Esophagus (tissue), 2 donors: ENCODE data around the gene EEF1AKMT1. TPM values are rescaled to one million over a fixed set of nuclear protein-coding genes. Genes with fewer than 3 reads are reported as not detected.
"Not testable (repeated sequence)": the region's sequence is repeated elsewhere in the genome, so short reads cannot be mapped to it uniquely, and the experiment has no call there.

Source experiments
- H3K27ac ChIP-seq, 2 donors: one replicate each; pipeline ENCODE4 v1.5.1; 2013; ENCODE audit warnings: low read depth in 2 of 2, mild to moderate bottlenecking in 2 of 2, inconsistent platforms in 1 of 2, low read length in 1 of 2, moderate library complexity in 1 of 2
- H3K27me3 ChIP-seq, 2 donors: one replicate each; pipeline ENCODE4 v1.6.1; 2013; ENCODE audit warnings: low read length in 2 of 2, control low read depth in 1 of 2, mild to moderate bottlenecking in 1 of 2; ENCODE audit not compliant: insufficient read depth in 2 of 2, control insufficient read depth in 1 of 2
- H3K36me3 ChIP-seq, 2 donors: one replicate each; pipeline ENCODE4 v1.6.1; 2013; ENCODE audit warnings: low read length in 1 of 2; ENCODE audit not compliant: control insufficient read depth in 2 of 2, insufficient read depth in 2 of 2
- H3K4me1 ChIP-seq, 2 donors: one replicate each; pipeline ENCODE4 v1.6.1; 2013; ENCODE audit warnings: low read length in 1 of 2; ENCODE audit not compliant: control insufficient read depth in 2 of 2, insufficient read depth in 2 of 2
- H3K4me3 ChIP-seq, 2 donors: one replicate each; pipeline ENCODE4 v1.5.1; 2013; ENCODE audit warnings: low read length in 2 of 2, mild to moderate bottlenecking in 2 of 2, low read depth in 1 of 2, moderate library complexity in 1 of 2
- H3K9me3 ChIP-seq, 2 donors: one replicate each; pipeline ENCODE4 v1.6.1; 2013; ENCODE audit warnings: mild to moderate bottlenecking in 2 of 2, low read depth in 1 of 2, low read length in 1 of 2, moderate library complexity in 1 of 2; ENCODE audit not compliant: control insufficient read depth in 2 of 2, insufficient read depth in 1 of 2
- WGBS, 2 donors: extraction: QIAGEN DNeasy Blood & Tissue Kit; methylation state at CpG; one replicate each; pipeline ENCODE4 v1.1.7; 2013; 5-methylcytosine and 5-hydroxymethylcytosine counted together
- polyA plus RNA-seq, 2 donors: library from polyadenylated mRNA; stranded (reverse); fragments of 200-250 nt; gene quantifications; one replicate each; pipeline ENCODE4 v1.2.3, GENCODE V29; 2013
- donor health status: healthy with polysubstance abuse.
- donor health status: Bipolar disorder and iron deficiency.

EEF1AKMT1 gene
- polyA plus RNA-seq, 2 donors: 4.3 to 5.3 TPM

DNA sequence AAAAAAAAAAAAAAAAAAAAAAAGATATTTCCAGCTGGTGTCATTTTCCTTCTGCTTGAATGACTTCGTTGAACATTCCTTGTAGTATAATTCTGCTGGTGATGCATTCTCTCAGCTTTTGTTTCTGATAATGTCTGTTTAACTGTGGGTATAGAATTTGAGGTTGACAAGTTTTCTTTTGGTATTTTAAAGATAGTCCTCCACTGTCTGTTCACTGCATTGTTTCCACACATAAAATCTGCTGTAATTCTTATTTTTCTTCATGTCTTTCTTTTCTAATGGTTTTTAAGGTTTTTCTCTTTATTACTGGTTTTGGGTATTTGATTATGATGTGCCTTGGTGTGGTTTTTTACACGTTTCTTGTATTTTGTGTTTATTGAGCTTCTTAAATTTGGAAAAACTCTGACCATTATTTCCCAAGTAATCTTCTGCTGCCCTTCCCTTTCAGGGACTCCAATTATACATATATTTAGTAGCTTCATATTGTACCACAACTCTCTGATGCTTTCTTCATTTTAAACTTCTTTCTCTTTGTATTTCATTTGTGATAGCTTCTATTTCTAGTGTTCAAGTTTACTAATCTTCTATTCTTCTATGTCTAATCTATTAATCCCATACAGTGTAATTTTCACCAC, 6.3 kb downstream of the EEF1AKMT1 start:
- Histone ChIP-seq H3K27ac (no peak overlapping the region), H3K4me3 (no peak overlapping the region), H3K4me1 (peaks cover 0 to 2% of the 10 kb centered on the region in 2 donors), H3K27me3 (no peaks in the 10 kb centered on the region), H3K36me3 (no peaks in the 10 kb centered on the region), H3K9me3 (peaks cover 0 to 2% of the 10 kb centered on the region in 2 donors)
- WGBS, 2 donors: 90 to 94% methylated on average over 2 of the region's 2 CpGs

DNA sequence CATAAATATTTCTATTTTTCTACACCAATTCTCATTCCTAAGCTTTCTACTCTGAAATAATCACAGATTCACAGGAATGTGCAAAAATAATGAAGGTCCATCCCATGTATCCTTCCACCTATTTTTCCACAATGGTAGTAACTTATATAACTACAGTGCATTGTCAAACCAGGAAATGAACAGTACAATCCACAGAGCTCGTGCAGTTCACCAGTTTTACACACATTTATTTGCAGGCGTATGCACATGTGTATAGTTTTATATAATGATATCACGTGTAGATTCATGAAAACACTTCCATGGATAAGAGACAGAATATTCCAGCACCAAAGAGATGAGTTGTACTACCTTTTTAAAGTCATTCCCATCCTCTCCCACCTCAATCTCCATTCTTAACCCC, 12.9 kb downstream of the EEF1AKMT1 start:
- Histone ChIP-seq H3K4me1 (no peaks in the 10 kb centered on the region), H3K4me3 (no peak overlapping the region), H3K27me3 (no peaks in the 10 kb centered on the region), H3K27ac (no peak overlapping the region), H3K9me3 (peaks cover 0 to 2% of the 10 kb centered on the region in 2 donors), H3K36me3 (no peaks in the 10 kb centered on the region)
- WGBS, 2 donors: 78 to 81% methylated on average over 3 of the region's 3 CpGs

DNA sequence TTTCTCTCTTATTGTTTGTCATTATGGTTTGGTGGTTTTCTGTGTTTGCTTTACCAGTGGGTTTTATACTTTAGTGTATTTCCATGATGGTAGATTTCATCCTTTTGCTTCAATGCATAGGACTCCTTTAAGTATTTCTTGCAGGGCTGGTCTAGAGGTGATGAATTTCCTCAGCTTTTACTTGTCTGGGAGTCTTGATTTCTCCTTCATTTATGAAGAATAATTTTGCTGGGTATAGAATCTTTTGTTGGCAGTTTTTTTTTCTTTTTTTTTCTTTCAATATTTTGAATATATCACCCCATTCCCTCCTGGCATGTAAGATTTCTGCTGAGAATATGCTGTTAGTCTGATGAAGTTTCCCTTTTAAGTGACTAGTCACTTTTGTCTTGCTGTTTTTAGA, 19.8 kb downstream of the EEF1AKMT1 start:
- Histone ChIP-seq H3K27me3 (no peaks in the 10 kb centered on the region), H3K36me3 (peaks cover 0 to 4% of the 10 kb centered on the region in 2 donors), H3K9me3 (peaks cover 0 to 2% of the 10 kb centered on the region in 2 donors), H3K27ac (no peak overlapping the region), H3K4me3 (no peak overlapping the region), H3K4me1 (no peaks in the 10 kb centered on the region)

DNA sequence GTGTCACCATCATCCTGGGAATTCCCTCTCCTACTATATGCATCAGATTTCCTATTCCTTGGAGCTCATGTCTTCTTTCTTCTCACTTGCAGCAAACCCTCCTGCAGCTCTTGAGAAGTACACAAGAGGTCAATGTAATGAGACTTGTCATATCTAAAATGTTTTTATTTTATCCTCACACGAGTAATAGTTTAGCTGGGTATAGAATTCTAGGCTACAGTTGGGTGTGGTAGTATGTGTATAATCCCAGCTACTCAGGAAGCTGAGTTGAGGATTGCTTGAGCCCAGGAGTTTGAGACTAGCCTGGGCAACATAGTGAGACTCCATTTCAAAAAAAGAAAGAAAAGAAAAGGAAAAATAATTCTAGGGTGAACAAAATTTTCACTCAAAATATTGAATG, 24.4 kb downstream of the EEF1AKMT1 start:
- H3K36me3 ChIP-seq: no peaks in the 10 kb centered on the region
- no peaks in the 10 kb centered on the region for H3K9me3 ChIP-seq
- no peaks in the 10 kb centered on the region for H3K27me3 ChIP-seq
- H3K27ac ChIP-seq: no peak overlapping the region
- H3K4me1 ChIP-seq: no peaks in the 10 kb centered on the region
- 92 to 95% methylated on average over 1 of the region's 1 CpG for WGBS, 2 donors
- no peak overlapping the region for H3K4me3 ChIP-seq

DNA sequence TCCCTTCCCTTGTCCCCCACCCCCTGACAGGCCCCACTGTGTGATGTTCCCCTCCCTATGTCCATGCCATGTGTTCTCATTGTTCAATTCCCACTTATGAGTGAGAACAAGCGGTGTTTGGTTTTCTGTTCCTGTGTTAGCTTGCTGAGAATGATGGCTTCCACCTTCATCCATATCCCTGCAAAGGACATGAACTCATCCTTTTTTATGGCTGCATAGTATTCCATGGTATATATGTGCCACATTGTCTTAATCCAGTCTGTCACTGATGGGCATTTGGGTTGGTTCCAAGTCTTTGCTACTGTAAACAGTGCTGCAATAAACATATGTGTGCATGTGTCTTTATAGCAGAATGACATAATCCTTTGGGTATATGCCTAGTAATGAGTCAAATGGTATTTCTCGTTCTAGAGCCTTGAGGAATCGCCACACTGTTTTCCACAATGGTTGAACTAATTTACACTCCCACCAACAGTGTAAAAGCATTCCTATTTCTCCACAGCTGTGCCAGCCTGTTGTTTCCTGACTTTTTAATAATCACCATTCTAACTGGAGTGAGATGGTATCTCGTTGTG, 29.8 kb downstream of the EEF1AKMT1 start:
- H3K27me3 ChIP-seq, H3K9me3 ChIP-seq, H3K27ac ChIP-seq, H3K4me3 ChIP-seq, H3K36me3 ChIP-seq, H3K4me1 ChIP-seq: not testable (repeated sequence)
- 88% methylated on average over 4 of the region's 4 CpGs for WGBS, 2 donors

DNA sequence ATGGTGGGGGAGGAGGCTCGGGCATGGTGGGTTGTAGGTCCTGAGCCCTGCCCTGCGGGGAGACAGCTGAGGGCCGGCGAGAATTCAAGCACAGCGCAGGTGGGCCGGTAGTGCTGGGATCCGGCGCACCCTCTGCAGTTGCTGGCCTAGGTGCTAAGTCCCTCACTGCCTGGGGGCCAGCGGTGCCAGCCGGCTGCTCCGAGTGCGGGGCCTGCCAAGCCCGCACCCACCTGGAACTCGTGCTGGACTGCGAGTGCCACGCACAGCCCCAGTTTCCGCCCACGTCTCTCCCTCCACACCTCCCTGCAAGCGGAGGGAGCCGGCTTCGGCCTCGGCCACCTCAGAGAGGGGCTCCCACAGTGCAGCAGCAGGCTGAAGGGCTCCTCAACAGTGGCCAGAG, 33.7 kb downstream of the EEF1AKMT1 start:
- Histone ChIP-seq H3K9me3 (peaks cover 2 to 3% of the 10 kb centered on the region in 2 donors), H3K27ac (no peak overlapping the region), H3K36me3 (no peaks in the 10 kb centered on the region), H3K4me1 (no peaks in the 10 kb centered on the region), H3K27me3 (no peaks in the 10 kb centered on the region), H3K4me3 (no peak overlapping the region)
- 97 to 98% methylated on average over 22 of the region's 22 CpGs for WGBS, 2 donors

DNA sequence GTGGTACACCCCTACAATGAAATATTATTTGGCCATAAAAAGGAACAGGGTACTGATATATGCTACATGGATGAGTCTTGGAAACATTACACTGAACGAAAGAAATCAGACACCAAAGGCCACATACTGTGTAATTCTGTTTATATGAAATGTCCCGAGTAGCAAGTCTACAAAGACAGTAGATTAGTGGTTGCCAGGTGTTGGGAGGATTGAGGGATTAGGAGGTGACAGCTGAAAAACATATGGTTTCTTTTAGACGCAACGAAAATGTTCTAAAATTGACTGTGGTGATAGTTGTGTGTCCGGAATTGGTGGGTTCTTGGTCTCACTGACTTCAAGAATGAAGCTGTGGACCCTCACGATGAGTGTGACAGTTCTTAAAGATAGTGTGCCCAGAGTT, 35.1 kb downstream of the EEF1AKMT1 start:
- Histone ChIP-seq H3K4me1 (no peaks in the 10 kb centered on the region), H3K36me3 (no peaks in the 10 kb centered on the region), H3K4me3 (no peak overlapping the region), H3K27me3 (no peaks in the 10 kb centered on the region), H3K27ac (no peak overlapping the region), H3K9me3 (peaks cover 2 to 3% of the 10 kb centered on the region in 2 donors)
- 83 to 92% methylated on average over 6 of the region's 6 CpGs for WGBS, 2 donors

DNA sequence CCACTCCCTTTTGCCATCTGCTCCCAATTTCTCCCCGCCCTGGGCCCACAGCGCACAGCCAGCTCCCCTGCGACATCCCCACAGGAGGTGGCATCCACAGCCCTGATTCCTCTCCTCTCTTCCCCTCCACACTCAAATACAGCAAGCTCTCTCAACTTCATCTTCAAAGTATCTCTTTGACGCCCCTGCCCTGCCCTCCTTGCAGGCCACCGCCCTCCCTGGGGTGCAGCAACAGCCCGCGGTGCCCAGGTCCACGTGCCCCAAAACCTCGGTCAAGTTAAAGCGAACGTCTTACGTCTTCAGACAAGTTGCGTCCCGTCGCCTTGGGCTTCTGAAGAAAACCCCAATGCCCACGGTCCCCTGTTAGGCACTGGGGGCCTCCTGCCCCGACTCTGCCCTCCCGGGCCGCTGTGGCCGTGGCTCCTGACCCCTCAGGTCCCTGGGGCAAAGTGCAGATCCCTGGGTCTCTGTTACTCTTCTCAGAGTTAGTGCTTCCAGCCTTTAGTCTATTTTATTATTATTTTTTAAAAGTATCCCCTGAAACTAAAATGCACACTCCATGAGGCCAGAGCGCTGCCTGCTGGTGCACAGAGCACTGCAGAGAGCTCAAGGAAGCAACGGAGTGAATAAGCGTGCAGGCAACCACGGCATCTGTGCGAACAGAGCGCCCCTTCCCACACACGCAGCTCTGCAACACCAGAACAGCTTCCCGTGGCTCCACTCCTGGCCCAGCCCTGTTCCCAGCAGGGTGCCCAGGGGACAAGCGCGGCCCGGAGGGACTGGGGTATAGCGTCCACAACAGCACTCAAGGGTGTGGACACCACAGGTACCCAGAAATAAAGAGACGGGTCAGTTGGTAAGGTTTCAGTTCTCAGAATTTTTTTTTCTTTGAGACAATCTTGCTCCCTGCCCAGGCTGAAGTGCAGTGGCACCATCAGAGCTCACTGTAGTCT, 43.9 kb downstream of the EEF1AKMT1 start:
- Histone ChIP-seq H3K4me3 (no peak overlapping the region), H3K4me1 (no peaks in the 10 kb centered on the region), H3K36me3 (no peaks in the 10 kb centered on the region), H3K9me3 (peaks cover 0 to 4% of the 10 kb centered on the region in 2 donors), H3K27ac (no peak overlapping the region), H3K27me3 (no peaks in the 10 kb centered on the region)
- WGBS, 2 donors: 95% methylated on average over 33 of the region's 33 CpGs

DNA sequence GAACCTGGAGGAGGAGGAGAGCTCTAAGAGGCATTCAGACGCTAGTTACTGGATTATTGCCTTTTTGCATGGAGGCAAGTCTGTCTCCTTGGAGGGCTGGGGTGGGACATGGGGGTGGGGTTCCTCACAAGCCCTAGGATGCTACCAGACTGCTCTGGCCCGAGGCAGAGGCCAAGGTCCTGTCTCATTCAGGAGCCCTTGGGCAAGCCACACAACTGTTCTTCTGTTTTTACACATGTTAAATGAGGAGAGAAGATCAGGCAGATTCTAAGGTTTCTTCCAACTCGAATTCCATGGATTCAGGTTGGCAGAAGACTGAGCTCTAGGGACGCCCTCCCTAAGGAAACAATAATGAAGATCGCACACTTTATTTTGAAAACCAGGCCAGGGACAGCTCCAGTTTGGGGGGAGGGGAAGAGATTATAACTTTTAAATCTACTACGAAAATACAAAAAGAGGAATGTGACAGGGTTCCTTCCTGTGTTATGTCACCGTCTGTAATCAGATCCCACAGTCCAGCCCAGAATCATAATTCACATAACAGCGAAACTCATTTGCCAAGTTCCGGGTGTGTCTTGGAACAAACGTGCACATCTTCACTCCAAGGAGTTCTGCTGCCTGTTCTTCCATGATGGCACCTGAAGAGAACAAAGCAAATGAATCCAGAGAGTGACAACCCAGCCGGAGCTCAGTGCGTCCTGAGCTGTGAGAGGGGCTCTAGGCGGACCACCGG, 45.0 kb downstream of the EEF1AKMT1 start:
- no peaks in the 10 kb centered on the region for H3K27me3 ChIP-seq
- 74 to 78% methylated on average over 14 of the region's 14 CpGs for WGBS, 2 donors
- no peaks in the 10 kb centered on the region for H3K36me3 ChIP-seq
- no peak overlapping the region for H3K4me3 ChIP-seq
- no peak overlapping the region for H3K27ac ChIP-seq
- no peaks in the 10 kb centered on the region for H3K4me1 ChIP-seq
- H3K9me3 ChIP-seq: peaks cover 0 to 4% of the 10 kb centered on the region in 2 donors
